Neutrophil (primary cell): Measurements from ENCODE around the gene KRTAP12-4.

Source experiments
- H3K27ac ChIP-seq: fragments of 200-600 bp; sonication (generic); 2 replicates; pipeline ENCODE4 v1.5.1; 2016; ENCODE audit warnings: mild to moderate bottlenecking, moderate library complexity
- H3K27me3 ChIP-seq: fragments of 200-600 bp; sonication (generic); 2 replicates; pipeline ENCODE4 v1.6.0; 2016; ENCODE audit warnings: mild to moderate bottlenecking
- H3K36me3 ChIP-seq: fragments of 200-600 bp; sonication (generic); 2 replicates; pipeline ENCODE4 v1.5.1; 2017
- H3K4me1 ChIP-seq, 2 experiments: fragments of 200-600 bp in 1 of 2; sonication (generic) in 1 of 2; 1 replicate in 1 of 2; 2 replicates in 1 of 2; pipeline versions ENCODE4 v1.5.1 to v1.6.1; 2013 to 2016; ENCODE audit warnings: low read depth in 1 of 2, low read length in 1 of 2, mild to moderate bottlenecking in 1 of 2, moderate library complexity in 1 of 2; ENCODE audit not compliant: control insufficient read depth in 1 of 2, insufficient read depth in 1 of 2
- H3K4me3 ChIP-seq, 2 experiments: fragments of 200-600 bp in 1 of 2; sonication (generic) in 1 of 2; 1 replicate in 1 of 2; 2 replicates in 1 of 2; pipeline ENCODE4 v1.5.1; 2013 to 2016; ENCODE audit warnings: low read depth in 1 of 2, low read length in 1 of 2, mild to moderate bottlenecking in 1 of 2, moderate library complexity in 1 of 2
- H3K9me3 ChIP-seq: fragments of 200-600 bp; sonication (generic); 2 replicates; pipeline ENCODE4 v1.5.1; 2016
- TF ChIP-seq, protein P1 (sequence below): fragments of 200-600 bp; sonication (generic); IDR thresholded peaks from 2 replicates; pipeline ENCODE4 v1.5.1; 2016; ENCODE audit warnings: antibody characterized with exemption

The KRTAP12-4 gene, protein sequence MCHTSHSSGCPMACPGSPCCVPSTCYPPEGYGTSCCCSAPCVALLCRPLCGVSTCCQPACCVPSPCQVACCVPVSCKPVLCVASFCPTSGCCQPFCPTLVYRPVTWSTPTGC

DNA sequence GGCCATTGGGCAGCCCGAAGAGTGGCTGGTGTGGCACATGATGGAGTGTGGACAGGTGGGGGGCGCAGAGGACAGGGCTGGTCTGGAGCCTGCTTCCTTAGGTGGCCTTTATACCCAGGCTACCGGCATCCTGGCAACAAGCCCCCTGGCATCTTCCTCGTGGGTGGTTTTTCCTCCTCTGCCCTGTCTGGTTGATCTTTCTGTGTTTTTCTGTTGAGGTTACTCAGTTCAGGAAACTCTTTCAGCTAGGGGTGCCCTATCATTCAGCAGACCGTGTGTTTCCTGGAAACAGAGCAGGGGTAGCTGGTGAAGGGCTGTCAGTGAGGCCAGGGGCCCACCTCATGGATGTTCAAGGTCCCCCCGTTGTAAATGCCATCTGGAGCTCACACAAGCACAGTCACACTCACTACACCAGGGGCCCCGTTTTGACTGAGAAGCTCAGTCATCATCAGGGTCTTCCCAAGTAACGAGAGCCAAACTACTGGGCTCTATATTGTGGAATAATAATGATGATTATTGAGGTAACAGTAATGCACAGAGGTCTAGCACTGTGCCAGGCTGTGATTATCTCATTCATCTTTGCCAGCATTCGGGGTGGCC is at the start of gene KRTAP12-4:
TSS of gene KRTAP12-4 (minus strand) at position 84 of the 600 bp plus-strand sequence. CDS start at position 39, 45 bp downstream.
- H3K4me1 ChIP-seq: peaks cover 10 to 11% of the 10 kb centered on the region in 2 experiments
- TF ChIP-seq, protein P1, sequence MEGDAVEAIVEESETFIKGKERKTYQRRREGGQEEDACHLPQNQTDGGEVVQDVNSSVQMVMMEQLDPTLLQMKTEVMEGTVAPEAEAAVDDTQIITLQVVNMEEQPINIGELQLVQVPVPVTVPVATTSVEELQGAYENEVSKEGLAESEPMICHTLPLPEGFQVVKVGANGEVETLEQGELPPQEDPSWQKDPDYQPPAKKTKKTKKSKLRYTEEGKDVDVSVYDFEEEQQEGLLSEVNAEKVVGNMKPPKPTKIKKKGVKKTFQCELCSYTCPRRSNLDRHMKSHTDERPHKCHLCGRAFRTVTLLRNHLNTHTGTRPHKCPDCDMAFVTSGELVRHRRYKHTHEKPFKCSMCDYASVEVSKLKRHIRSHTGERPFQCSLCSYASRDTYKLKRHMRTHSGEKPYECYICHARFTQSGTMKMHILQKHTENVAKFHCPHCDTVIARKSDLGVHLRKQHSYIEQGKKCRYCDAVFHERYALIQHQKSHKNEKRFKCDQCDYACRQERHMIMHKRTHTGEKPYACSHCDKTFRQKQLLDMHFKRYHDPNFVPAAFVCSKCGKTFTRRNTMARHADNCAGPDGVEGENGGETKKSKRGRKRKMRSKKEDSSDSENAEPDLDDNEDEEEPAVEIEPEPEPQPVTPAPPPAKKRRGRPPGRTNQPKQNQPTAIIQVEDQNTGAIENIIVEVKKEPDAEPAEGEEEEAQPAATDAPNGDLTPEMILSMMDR: no peak
- no peaks in the 10 kb centered on the region for H3K27me3 ChIP-seq
- H3K36me3 ChIP-seq: no peaks in the 10 kb centered on the region
- no peak within 1 kb of the TSS for H3K4me3 ChIP-seq
- peaks cover 3% of the 10 kb centered on the region for H3K9me3 ChIP-seq
- H3K27ac ChIP-seq: no peak within 1 kb of the TSS

DNA sequence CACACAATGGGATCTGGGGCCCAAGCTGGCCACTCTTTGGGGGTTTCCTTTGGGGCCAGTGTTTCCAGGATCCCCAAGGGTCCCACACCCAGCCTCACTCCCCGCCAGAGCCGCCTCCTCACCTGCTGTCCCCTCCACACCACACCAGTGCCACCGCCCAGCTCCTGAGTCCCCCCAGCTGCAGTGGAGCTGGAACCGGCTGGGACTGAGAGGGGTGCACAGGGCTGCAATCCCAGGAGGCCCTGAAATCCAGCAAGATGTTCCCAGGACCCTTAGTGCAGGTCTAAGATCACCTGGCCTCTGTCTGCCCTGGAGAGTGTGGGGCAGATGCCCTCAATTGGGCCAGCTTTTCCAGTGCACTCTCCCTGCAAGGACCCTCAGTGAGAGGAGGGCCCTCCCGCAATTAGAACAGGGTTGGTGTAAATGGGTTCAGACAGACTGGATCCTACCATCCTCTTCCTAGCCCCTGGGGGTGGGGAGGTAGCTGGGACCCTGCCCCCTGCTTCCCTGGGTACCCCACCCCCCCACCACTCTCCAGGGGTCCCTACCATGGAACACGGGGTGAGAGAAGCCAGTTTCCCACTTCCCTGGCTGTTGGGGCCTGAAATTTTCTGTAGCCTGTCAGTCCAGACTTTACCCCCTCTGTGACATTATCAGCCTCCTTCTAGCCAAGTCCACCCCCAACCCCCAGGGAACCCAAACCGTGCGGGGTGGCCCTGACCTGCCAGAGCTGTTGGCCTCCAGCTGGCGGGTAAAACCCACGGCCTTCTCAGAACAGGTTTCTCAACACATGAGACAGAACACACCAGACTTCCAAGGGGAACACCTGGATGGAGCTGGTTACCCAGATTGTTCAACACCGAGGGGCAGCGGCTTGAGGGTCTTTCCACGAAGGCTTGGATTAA is 49.5 kb upstream of the KRTAP12-4 start:
- Histone ChIP-seq H3K36me3 (no peaks in the 10 kb centered on the region), H3K4me1 (no peaks in the 10 kb centered on the region), H3K27me3 (peaks cover 100% of the 10 kb centered on the region), H3K27ac (no peak overlapping the region), H3K4me3 (no peak overlapping the region), H3K9me3 (no peaks in the 10 kb centered on the region)
- TF ChIP-seq, protein P1: no peak

DNA sequence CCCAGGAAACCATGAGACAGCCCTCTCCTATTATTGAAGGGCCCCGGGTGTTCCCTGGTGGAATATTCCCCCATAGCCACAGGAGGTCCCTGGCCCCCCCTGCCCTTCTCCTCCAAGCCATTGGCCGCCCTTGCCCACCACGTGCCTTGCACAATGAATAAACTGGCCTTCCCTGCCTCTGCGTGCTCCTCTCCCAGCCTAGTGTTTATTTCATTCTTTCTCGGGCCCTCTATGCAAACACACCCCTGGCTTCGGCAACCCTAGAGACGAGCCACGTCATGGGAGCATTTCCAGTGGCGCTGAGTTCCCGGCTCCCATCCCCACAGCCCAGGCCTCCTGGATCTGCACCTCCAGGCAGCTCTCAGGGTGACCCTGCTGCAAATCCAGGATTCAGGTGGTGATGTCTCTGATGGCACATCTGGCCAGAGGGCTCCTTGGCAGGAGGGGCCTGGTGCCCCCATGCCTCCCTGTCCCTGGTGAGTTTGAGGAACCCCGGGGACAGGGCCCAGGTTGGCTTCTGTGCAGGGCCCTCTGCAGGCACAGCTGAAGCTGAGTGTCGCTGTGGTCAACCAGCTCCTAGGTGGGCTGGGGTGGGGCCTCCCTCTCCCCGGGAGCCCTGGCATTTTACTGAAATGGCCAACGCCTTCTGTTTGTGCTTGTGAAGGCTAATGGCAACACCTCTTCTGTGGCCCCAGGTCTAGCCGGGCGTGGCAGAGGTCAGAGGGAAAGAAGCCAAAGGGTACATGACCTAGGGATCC is 48.7 kb upstream of the KRTAP12-4 start:
- H3K27ac ChIP-seq: no peak overlapping the region
- TF ChIP-seq, protein P1: no peak

DNA sequence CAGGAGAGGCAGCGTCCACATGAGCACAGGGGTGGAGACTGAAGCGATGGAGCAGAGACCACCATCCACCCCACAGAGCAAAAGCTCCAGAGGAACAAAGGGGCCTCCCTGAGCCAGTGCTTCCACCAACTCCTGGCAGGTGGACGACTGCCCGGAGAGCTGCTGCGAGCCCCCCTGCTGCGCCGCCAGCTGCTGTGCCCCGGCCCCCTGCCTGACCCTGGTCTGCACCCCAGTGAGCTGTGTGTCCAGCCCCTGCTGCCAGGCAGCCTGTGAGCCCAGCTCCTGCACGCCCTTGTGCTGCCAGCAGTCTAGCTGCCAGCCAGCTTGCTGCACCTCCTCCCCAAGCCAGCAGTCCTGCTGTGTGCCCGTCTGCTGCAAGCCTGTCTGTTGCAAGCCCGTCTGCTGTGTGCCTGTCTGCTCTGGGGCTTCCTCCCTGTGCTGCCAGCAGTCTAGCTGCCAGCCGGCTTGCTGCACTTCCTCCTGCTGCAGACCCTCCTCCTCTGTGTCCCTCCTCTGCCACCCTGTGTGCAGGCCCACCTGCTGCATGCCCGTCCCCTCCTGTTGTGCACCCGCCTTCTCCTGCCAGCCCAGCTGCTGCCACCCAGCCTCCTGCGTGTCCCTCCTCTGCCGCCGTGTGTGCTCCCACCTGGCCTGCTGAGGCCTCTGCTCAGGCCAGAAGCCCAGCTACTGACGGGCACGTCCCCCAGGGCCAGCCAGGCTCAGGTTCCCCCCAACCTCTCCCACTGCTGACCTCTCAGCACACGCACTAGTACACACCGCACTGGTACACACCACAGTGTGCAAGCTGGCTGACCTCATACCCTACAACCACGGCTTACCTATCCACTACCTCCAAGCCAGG is 47.9 kb upstream of the KRTAP12-4 start:
- H3K27me3 ChIP-seq: peaks cover 100% of the 10 kb centered on the region
- no peak overlapping the region for H3K27ac ChIP-seq
- H3K4me3 ChIP-seq: no peak overlapping the region
- H3K9me3 ChIP-seq: no peaks in the 10 kb centered on the region
- TF ChIP-seq, protein P1: no peak
- no peaks in the 10 kb centered on the region for H3K36me3 ChIP-seq
- H3K4me1 ChIP-seq: no peaks in the 10 kb centered on the region

More for the DNA sequence above, 48.7 kb upstream of the KRTAP12-4 start:
- Histone ChIP-seq H3K4me1 (no peaks in the 10 kb centered on the region), H3K36me3 (no peaks in the 10 kb centered on the region), H3K9me3 (no peaks in the 10 kb centered on the region), H3K27me3 (peaks cover 100% of the 10 kb centered on the region), H3K4me3 (no peak overlapping the region)
